GM12865 (cell line): ENCODE data around the gene TAS2R4.
"Not testable (repeated sequence)": the region's sequence is repeated elsewhere in the genome, so short reads cannot be mapped to it uniquely, and the experiment has no call there.

ENCODE experiments used
- DNase-seq: peaks from one replicate; pipeline ENCODE4 v3.0.0; 2010; ENCODE audit warnings: low read depth
- H3K4me3 ChIP-seq: 2 replicates; pipeline ENCODE4 v1.5.1; 2011; ENCODE audit warnings: mild to moderate bottlenecking, low read depth, low read length, control low read depth
- CTCF ChIP-seq: IDR thresholded peaks from 2 replicates; pipeline ENCODE4 v1.5.1; 2011; ENCODE audit warnings: low read length, control low read depth, low read depth, inconsistent platforms; ENCODE audit not compliant: insufficient read depth; ENCODE audit errors: missing control alignments

The TAS2R4 gene

DNA sequence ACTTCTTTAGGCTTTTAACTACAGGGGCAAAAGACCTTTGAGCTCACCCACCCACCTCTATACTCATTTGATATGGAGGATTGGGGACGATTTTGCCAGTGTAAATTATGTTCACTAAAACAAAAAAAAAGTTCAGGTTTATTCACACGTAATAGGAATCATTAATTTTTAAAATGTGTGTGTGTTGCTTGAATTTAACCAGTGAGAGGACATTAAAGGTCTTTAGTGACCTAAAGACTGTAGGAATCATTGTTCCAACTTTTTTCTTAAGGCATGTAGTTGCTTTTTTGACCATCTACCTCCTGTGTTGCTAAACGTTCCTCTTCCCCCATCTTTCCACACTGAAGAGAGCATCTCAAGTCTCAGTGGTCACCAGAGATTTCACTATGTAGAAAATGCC is 37.2 kb upstream of the TAS2R4 start:
- DNase-seq, result no peak
- no peak for TF ChIP-seq CTCF
- peak overlapping the region; percentile 78 for H3K4me3 ChIP-seq

DNA sequence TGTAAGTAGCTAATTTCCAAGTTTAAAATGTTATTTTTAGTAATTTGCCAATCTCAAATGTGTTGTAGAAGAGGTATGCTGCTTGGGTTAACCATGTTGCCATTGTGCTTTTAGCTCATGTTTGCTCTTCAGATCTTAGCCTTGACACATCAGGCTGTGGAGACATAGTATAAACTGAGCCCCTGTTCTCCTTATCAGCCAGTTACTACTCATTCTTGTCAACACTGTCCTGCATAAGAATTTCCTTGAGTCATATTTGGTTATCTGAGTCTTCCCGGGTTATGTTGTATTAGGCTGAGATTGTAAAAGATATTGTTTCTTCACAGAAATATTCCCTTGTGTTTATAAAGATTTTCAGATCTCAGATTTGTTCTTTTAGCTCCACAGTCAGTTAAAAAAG is 34.2 kb upstream of the TAS2R4 start:
- no peak for TF ChIP-seq CTCF
- DNase-seq, result no peak

GRCh38 chr7:141744131-141744530 is 32.3 kb upstream of the TAS2R4 start:
- no peak for TF ChIP-seq CTCF
- no peak for DNase-seq
- no peak overlapping the region for H3K4me3 ChIP-seq

More for the DNA sequence above, 34.2 kb upstream of the TAS2R4 start:
- no peak overlapping the region for H3K4me3 ChIP-seq

GRCh38 chr7:141748396-141748795 is 28.1 kb upstream of the TAS2R4 start:
- H3K4me3 ChIP-seq, result no peak overlapping the region
- no peak for TF ChIP-seq CTCF
- DNase-seq, result no peak

DNA sequence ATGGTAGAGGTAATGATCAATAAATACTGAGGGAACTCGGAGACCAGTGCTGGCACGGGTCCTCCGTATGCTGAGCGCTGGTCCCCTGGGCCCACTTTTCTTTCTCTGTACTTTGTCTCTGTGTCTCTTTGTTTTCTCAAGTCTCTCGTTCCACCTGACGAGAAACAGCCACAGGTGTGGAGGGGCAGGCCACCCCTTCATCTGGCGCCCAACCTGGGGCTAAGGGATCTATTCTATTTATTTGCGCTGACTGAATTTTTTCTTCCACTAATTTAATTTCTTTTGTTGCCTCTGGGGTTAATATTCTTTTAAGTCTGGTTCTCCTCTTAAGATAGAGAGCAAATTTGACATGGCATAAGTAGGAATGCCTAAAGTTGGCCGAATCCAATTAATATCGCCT is 24.6 kb upstream of the TAS2R4 start:
- not testable (repeated sequence) for DNase-seq, H3K4me3 ChIP-seq

- no peak for DNase-seq
- peak; percentile 15 for TF ChIP-seq CTCF
- H3K4me3 ChIP-seq, result no peak overlapping the region
These were observed 23.8 kb upstream of the TAS2R4 start for GRCh38 chr7:141752634-141753033.

GRCh38 chr7:141754939-141755338 is 21.5 kb upstream of the TAS2R4 start:
- no peak overlapping the region for H3K4me3 ChIP-seq
- peak; percentile 46 for TF ChIP-seq CTCF
- peak; percentile 32 for DNase-seq

DNA sequence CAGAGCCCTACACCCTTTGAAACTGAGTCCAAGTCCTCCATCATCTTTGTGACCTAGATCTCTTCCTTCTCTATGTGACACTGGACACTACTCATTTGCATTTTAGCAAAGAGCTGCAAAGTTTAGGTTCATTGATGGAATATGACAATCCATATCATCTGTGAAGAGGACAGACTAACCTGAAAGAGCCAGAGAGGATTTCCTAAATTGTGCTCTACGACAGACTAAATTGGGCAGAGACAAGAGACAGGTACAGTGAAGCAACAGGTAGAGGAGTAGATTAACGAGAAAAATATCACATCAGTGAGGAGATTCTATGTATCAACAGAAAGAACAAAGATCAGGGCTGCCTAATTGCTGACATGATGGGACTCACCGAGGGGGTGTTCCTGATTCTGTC is 12.7 kb upstream of the TAS2R4 start, which contains the start of gene TAS2R3:
TSS of gene TAS2R3 (plus strand) at position 301 of the 400 bp plus-strand sequence. CDS start at position 363, 62 bp downstream.
- no peak for DNase-seq
- H3K4me3 ChIP-seq, result no peak within 1 kb of the TSS
- TF ChIP-seq CTCF, result no peak

DNA sequence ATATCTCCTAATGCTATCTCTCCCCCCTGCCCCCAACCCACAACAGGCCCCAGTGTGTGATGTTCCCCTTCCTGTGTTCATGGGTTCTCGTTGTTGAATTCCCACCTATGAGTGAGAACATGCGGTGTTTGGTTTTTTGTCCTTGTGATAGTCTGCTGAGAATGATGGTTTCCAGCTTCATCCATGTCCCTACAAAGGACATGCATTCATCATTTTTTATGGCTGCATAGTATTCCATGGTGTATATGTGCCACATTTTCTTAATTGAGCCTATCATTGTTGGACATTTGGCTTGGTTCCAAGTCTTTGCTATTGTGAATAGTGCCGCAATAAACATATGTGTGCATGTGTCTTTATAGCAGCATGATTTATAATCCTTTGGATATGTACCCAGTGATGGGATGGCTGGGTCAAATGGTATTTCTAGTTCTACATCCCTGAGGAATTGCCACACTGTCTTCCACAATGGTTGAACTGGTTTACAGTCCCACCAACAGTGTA is 6.3 kb upstream of the TAS2R4 start:
- H3K4me3 ChIP-seq, DNase-seq: not testable (repeated sequence)
